ENCODE results near the gene ADPRM.

ADPRM gene

DNA sequence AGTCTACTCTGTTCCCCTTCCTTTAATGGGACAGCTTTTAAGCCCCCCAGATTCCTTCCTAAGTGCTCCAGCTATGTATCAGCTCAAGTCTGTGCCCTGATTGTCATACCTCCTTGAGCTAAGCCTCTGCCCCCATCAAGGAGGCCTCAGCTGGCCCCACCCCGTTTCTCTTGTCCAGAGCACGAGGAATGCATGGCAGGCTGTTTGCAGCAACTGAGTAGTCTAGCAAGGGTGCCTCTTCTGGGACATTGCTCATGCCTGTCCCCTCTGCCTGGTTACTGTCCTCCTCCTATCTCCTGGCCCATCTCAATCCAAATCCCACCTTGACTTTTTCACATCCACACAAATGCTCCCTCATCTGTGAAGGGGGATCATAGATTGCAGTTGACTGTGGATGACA, 60.3 kb downstream of the ADPRM start:
- Mint-ChIP-seq H3K9me3 (no peaks in the 10 kb centered on the region), H3K4me1 (ENCODE audit: low read depth) (no peaks in the 10 kb centered on the region)

GRCh38 chr17:10758062-10758461, 60.7 kb downstream of the ADPRM start:
- Mint-ChIP-seq H3K4me1 (ENCODE audit: low read depth) (no peaks in the 10 kb centered on the region), H3K9me3 (no peaks in the 10 kb centered on the region), H3K4me3 (no peak overlapping the region), H3K27ac (no peak overlapping the region), H3K36me3 (ENCODE audit: low read depth) (no peaks in the 10 kb centered on the region), H3K27me3 (no peaks in the 10 kb centered on the region)

More for the DNA sequence above, 60.3 kb downstream of the ADPRM start:
- Mint-ChIP-seq H3K27ac (no peak overlapping the region), H3K27me3 (no peaks in the 10 kb centered on the region), H3K36me3 (ENCODE audit: low read depth) (no peaks in the 10 kb centered on the region), H3K4me3 (no peak overlapping the region)

Measured in stimulated activated naive CD8-positive, alpha-beta T cell treated with anti-CD3 and anti-CD28 coated beads, Interleukin-15, Interleukin-2, amounts not matched to agents 100 ng/mL and 50 ng/mL, for 24 hours (primary cell).